ENCODE data around the gene ATF2.

DNA sequence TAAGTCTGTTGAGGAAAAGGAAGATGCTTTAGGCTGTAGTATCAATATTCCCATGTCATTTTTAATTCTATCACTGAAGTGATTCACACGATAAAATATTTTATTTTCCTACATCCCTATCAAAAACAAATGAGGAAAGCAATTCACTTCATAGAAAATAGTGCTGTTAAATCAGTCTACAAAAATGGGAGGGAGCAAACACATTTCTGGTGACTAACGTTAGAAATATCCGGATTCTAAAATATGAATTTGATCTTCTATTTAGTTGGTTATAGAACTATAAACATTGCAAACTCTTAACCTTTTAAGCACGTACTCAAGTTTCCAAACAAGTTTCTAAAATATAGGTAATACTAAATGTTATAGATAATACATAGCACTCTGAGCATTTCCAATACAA, 20.8 kb downstream of the ATF2 start:
- no peak for TF ChIP-seq POLR2AphosphoS5 (IDR thresholded peaks at IDR 0.05)
- no peak for TF ChIP-seq CTCF (IDR thresholded peaks at IDR 0.05)
- TF ChIP-seq POLR2A (IDR thresholded peaks at IDR 0.05; ENCODE audit: low read depth) = no peak
- no peak for TF ChIP-seq EP300 (IDR thresholded peaks at IDR 0.05)
